Measurements from ENCODE around the gene STX19.

The STX19 gene

GRCh38 chr3:94065819-94066480 is 37.6 kb upstream of the STX19 start:
- Histone ChIP-seq H3K4me1 (ENCODE audit: control insufficient read depth, low read length) (peaks cover 36% of the 10 kb centered on the region), H3K79me2 (ENCODE audit: control insufficient read depth, low read length) (peaks cover 57% of the 10 kb centered on the region), H3K4me3 (ENCODE audit: low read length) (peak overlapping the region; percentile 18; the same call in 1 of the 2 replicates)

GRCh38 chr3:94065122-94065521 is 36.7 kb upstream of the STX19 start:
- no peaks in the 10 kb centered on the region for H4K20me1 ChIP-seq (ENCODE audit: control insufficient read depth, insufficient read depth, low read depth, low read length)
- H3K36me3 ChIP-seq (ENCODE audit: control insufficient read depth, low read length) = peaks cover 42% of the 10 kb centered on the region

More at GRCh38 chr3:94065819-94066480, 37.6 kb upstream of the STX19 start:
- no peak for TF ChIP-seq EZH2phosphoT487 (IDR thresholded peaks at IDR 0.05; ENCODE audit: borderline replicate concordance, low read length)
- no peak for TF ChIP-seq CTCF (IDR thresholded peaks at IDR 0.05; ENCODE audit: low read depth, low read length, poor library complexity, severe bottlenecking)
- H3K9me3 ChIP-seq (ENCODE audit: control insufficient read depth, insufficient read depth, low read length) = no peaks in the 10 kb centered on the region; the same call in 1 of the 2 replicates
- no peaks in the 10 kb centered on the region for H3K27me3 ChIP-seq (ENCODE audit: control insufficient read depth, low read length)
- no peaks in the 10 kb centered on the region for H4K20me1 ChIP-seq (ENCODE audit: control insufficient read depth, insufficient read depth, low read depth, low read length)
- H3K4me2 ChIP-seq (ENCODE audit: low read length) = peak overlapping the region; percentile 68
- H3F3A ChIP-seq (ENCODE audit: control insufficient read depth, insufficient read depth) = 0 out of 2 replicates have a peak, but pooled peaks cover 2% of the 10 kb centered on the region
- no peaks in the 10 kb centered on the region for H3K9me2 ChIP-seq (replicated peaks; ENCODE audit: control insufficient read depth, low read length)
- no peak overlapping the region for H3K27ac ChIP-seq (ENCODE audit: low read depth, low read length)
- H3K36me3 ChIP-seq (ENCODE audit: control insufficient read depth, low read length) = peaks cover 36% of the 10 kb centered on the region

DNA sequence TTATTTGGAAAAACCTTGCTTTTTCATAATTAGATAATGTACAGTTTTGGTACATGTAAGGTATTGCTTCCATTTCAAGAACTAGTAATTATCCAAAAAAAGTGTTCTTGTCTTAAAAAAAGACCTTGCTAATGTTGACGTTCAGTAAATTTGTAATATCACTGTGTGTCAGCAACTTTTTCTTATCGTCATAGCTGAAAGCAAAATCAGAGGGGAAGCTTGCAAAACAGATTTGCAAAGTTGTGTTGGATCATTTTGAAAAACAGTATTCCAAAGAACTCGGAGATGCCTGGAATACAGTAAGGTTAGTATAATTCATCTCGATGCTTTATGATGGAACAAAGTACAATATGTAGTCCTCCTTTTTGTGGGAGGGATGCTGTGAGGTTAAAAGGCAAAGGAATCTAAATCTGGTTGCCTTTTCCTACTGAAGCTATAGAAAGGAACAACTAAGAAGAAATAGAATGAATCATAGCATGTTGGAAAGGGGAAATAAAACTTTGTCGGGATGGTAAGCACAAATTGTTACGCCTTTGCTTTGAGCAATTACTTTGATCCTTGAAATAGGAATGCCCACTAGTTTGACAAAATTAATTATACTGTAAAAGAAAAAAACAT is 36.0 kb upstream of the STX19 start:
- H3K79me2 ChIP-seq (ENCODE audit: control insufficient read depth, low read length) = peaks cover 58% of the 10 kb centered on the region
- TF ChIP-seq CTCF (IDR thresholded peaks at IDR 0.05; ENCODE audit: low read depth, low read length, poor library complexity, severe bottlenecking) (no peak), EZH2phosphoT487 (IDR thresholded peaks at IDR 0.05; ENCODE audit: borderline replicate concordance, low read length) (no peak)
- no peaks in the 10 kb centered on the region for H4K20me1 ChIP-seq (ENCODE audit: control insufficient read depth, insufficient read depth, low read depth, low read length)
- H3K9me3 ChIP-seq (ENCODE audit: control insufficient read depth, insufficient read depth, low read length) = no peaks in the 10 kb centered on the region; the same call in 1 of the 2 replicates
- 0 out of 2 replicates have a peak, but pooled peaks cover 2% of the 10 kb centered on the region for H3F3A ChIP-seq (ENCODE audit: control insufficient read depth, insufficient read depth)
- peaks cover 36% of the 10 kb centered on the region for H3K4me1 ChIP-seq (ENCODE audit: control insufficient read depth, low read length)
- H3K27ac ChIP-seq (ENCODE audit: low read depth, low read length) = no peak overlapping the region
- H3K36me3 ChIP-seq (ENCODE audit: control insufficient read depth, low read length) = peaks cover 44% of the 10 kb centered on the region
- no peaks in the 10 kb centered on the region for H3K27me3 ChIP-seq (ENCODE audit: control insufficient read depth, low read length)
- peak overlapping the region; percentile 68 for H3K4me2 ChIP-seq (ENCODE audit: low read length)
- peak overlapping the region; percentile 79 for H3K4me3 ChIP-seq (ENCODE audit: low read length)
- no peaks in the 10 kb centered on the region for H3K9me2 ChIP-seq (replicated peaks; ENCODE audit: control insufficient read depth, low read length)

More at GRCh38 chr3:94065122-94065521, 36.7 kb upstream of the STX19 start:
- H3K4me3 ChIP-seq (ENCODE audit: low read length) = no peak overlapping the region
- no peak for TF ChIP-seq CTCF (IDR thresholded peaks at IDR 0.05; ENCODE audit: low read depth, low read length, poor library complexity, severe bottlenecking)
- TF ChIP-seq EZH2phosphoT487 (IDR thresholded peaks at IDR 0.05; ENCODE audit: borderline replicate concordance, low read length) = no peak
- H3K9me3 ChIP-seq (ENCODE audit: control insufficient read depth, insufficient read depth, low read length) = no peaks in the 10 kb centered on the region; the same call in 1 of the 2 replicates
- H3K9me2 ChIP-seq (replicated peaks; ENCODE audit: control insufficient read depth, low read length) = no peaks in the 10 kb centered on the region
- no peaks in the 10 kb centered on the region for H3K27me3 ChIP-seq (ENCODE audit: control insufficient read depth, low read length)
- peak overlapping the region; percentile 68 for H3K4me2 ChIP-seq (ENCODE audit: low read length)
- H3K4me1 ChIP-seq (ENCODE audit: control insufficient read depth, low read length) = peaks cover 36% of the 10 kb centered on the region
- no peak overlapping the region for H3K27ac ChIP-seq (ENCODE audit: low read depth, low read length)
- peaks cover 58% of the 10 kb centered on the region for H3K79me2 ChIP-seq (ENCODE audit: control insufficient read depth, low read length)
- 0 out of 2 replicates have a peak, but pooled peaks cover 2% of the 10 kb centered on the region for H3F3A ChIP-seq (ENCODE audit: control insufficient read depth, insufficient read depth)
